Measurements from ENCODE around the gene ZDHHC19. TPM values are rescaled to one million over a fixed set of nuclear protein-coding genes. Genes with fewer than 3 reads are reported as not detected.

The ZDHHC19 gene
- total and polyA plus RNA-seq, 2 experiments from 2014 or later: 0.77 TPM; not detected in 1

DNA sequence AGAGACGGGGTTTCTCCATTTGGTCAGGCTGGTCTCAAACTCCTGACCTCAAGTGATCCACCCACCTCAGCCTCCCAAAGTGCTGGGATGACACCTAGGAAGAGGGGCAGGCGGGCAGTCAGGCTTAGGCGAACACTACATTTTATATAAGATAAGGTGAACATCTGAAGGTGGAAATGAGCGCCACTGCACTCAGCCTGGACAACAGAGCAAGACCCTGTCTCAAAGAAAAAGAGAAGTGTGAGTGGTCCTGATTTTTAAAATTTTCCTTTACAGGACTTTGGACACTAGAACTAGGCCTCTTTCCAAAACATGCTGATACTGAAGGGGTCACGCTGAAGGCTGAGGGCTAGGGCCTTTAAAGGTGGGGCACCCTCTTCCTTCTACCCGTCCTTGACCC is 48.0 kb downstream of the ZDHHC19 start:
- H3K4me3 ChIP-seq: no peak overlapping the region
- no peaks in the 10 kb centered on the region for H3K9me2 ChIP-seq (replicated peaks; ENCODE audit: insufficient read depth)
- no peak overlapping the region for H2AFZ ChIP-seq
- H3K4me1 ChIP-seq (ENCODE audit: insufficient read depth): peaks cover 10% of the 10 kb centered on the region
- H3K79me2 ChIP-seq: no peaks in the 10 kb centered on the region
- no peaks in the 10 kb centered on the region for H4K20me1 ChIP-seq (ENCODE audit: insufficient read depth, poor library complexity, severe bottlenecking)
- H3K4me2 ChIP-seq: no peak overlapping the region
- H3K9me3 ChIP-seq (ENCODE audit: low read depth): no peaks in the 10 kb centered on the region
- 91% methylated on average over 6 of the region's 6 CpGs for WGBS (ENCODE audit: low lambda C conversion rate, missing lambda C conversion rate)
- no peak for DNase-seq (ENCODE audit: low spot score)
- no peak for TF ChIP-seq EZH2phosphoT487 (IDR thresholded peaks at IDR 0.05; ENCODE audit: low read depth, severe bottlenecking, unreplicated experiment)
- no peak for TF ChIP-seq CTCF (IDR thresholded peaks at IDR 0.05; ENCODE audit: poor library complexity)
- TF ChIP-seq EZH2 (IDR thresholded peaks at IDR 0.05; ENCODE audit: borderline replicate concordance): no peak
- no peaks in the 10 kb centered on the region for H3K36me3 ChIP-seq (replicated peaks; ENCODE audit: insufficient read depth, low read depth)
- no peaks in the 10 kb centered on the region for H3K27me3 ChIP-seq
- no peak overlapping the region for H3K27ac ChIP-seq

- Histone ChIP-seq H3K79me2 (no peaks in the 10 kb centered on the region), H3K27me3 (no peaks in the 10 kb centered on the region), H3K36me3 (replicated peaks; ENCODE audit: insufficient read depth, low read depth) (no peaks in the 10 kb centered on the region), H3K4me3 (no peak overlapping the region), H3K4me2 (no peak overlapping the region), H4K20me1 (ENCODE audit: insufficient read depth, poor library complexity, severe bottlenecking) (no peaks in the 10 kb centered on the region), H2AFZ (no peak overlapping the region), H3K4me1 (ENCODE audit: insufficient read depth) (peaks cover 10% of the 10 kb centered on the region), H3K9me2 (replicated peaks; ENCODE audit: insufficient read depth) (no peaks in the 10 kb centered on the region), H3K27ac (no peak overlapping the region), H3K9me3 (ENCODE audit: low read depth) (no peaks in the 10 kb centered on the region)
- WGBS (ENCODE audit: low lambda C conversion rate, missing lambda C conversion rate): 92% methylated on average over 9 of the region's 9 CpGs
- no peak for DNase-seq (ENCODE audit: low spot score)
- TF ChIP-seq CTCF (IDR thresholded peaks at IDR 0.05; ENCODE audit: poor library complexity) (no peak), EZH2 (IDR thresholded peaks at IDR 0.05; ENCODE audit: borderline replicate concordance) (no peak), EZH2phosphoT487 (IDR thresholded peaks at IDR 0.05; ENCODE audit: low read depth, severe bottlenecking, unreplicated experiment) (no peak)
Measured at GRCh38 chr3:196162679-196163078, 48.5 kb downstream of the ZDHHC19 start.

DNA sequence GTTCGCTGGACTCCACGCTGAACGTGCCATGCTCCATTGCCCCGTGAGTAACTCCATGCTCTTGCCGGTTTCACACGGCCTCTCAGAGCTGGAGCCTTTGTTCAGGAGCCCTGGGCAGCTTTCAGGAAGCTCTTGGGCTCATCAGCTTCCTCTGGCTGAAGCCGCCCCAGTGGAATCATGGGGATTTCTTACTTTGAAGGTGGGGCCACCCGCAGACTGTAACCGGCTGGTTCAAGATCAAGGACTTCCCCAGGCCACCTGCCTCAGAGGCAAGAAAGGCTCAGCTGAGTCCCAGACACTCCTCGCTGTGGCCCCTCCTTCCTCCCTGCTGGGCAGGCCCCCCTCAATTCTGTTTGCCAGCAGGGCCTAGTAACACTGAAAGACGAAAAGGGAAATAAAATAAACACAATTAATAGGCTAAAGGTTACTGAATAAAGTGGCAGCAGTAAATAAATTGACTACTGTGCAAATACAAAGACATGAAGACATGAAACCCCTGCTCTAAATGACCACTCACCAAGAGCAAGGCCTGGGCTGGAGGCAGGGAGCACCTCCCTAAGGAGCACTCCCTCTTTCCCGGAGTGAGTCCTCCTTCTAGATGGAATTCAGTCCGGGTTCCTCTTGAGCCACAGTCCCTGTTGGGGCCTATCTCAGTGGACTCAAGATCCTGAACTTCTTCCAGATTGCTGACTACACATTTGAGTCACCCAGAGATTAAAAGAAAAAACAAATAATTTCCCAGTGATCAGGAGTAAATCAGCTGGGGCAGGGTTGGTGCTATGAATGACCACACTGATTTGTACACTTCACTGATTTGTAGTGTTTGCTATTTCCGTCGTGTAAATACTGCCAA is 51.0 kb downstream of the ZDHHC19 start:
- H3K36me3 ChIP-seq (replicated peaks; ENCODE audit: insufficient read depth, low read depth): no peaks in the 10 kb centered on the region
- peak; percentile 48 for DNase-seq (ENCODE audit: low spot score)
- no peaks in the 10 kb centered on the region for H3K9me3 ChIP-seq (ENCODE audit: low read depth)
- TF ChIP-seq CTCF (IDR thresholded peaks at IDR 0.05; ENCODE audit: poor library complexity): no peak
- TF ChIP-seq EZH2phosphoT487 (IDR thresholded peaks at IDR 0.05; ENCODE audit: low read depth, severe bottlenecking, unreplicated experiment): no peak
- TF ChIP-seq EZH2 (IDR thresholded peaks at IDR 0.05; ENCODE audit: borderline replicate concordance): no peak
- peaks cover 10% of the 10 kb centered on the region for H3K4me1 ChIP-seq (ENCODE audit: insufficient read depth)
- WGBS (ENCODE audit: low lambda C conversion rate, missing lambda C conversion rate): 62% methylated on average over 15 of the region's 15 CpGs
- no peaks in the 10 kb centered on the region for H4K20me1 ChIP-seq (ENCODE audit: insufficient read depth, poor library complexity, severe bottlenecking)
- no peak overlapping the region for H3K4me3 ChIP-seq
- no peak overlapping the region for H2AFZ ChIP-seq
- no peaks in the 10 kb centered on the region for H3K27me3 ChIP-seq
- H3K79me2 ChIP-seq: no peaks in the 10 kb centered on the region
- no peaks in the 10 kb centered on the region for H3K9me2 ChIP-seq (replicated peaks; ENCODE audit: insufficient read depth)
- peak overlapping the region; percentile 73 for H3K27ac ChIP-seq
- H3K4me2 ChIP-seq: no peak overlapping the region
